MCF 10A (cell line): Measurements from ENCODE around the gene PRKG1. TPM values are rescaled to one million over a fixed set of nuclear protein-coding genes. Genes with fewer than 3 reads are reported as not detected.

ENCODE experiments used
- BruUV-seq: library from RNA; stranded (reverse); fragments of 400-500 nt; replicated peaks from 2 replicates; lab custom pipeline; 2021; lab: Mats Ljungman, UMichigan
- CTCF ChIA-PET: fragments of 300-600 bp; sonication (Branson Sonifier 250); formaldehyde crosslinking; extraction: SDS; loops from one replicate; lab custom pipeline; 2021; ENCODE audit warnings: antibody characterized with exemption, inconsistent platforms; lab: Yijun Ruan, JAX
- POLR2A ChIA-PET: fragments of 300-600, 350-650 bp; sonication (Branson Sonifier 250); formaldehyde crosslinking; extraction: SDS; loops from one replicate; lab custom pipeline; 2020; ENCODE audit warnings: antibody characterized with exemption, inconsistent platforms; lab: Yijun Ruan, JAX
- DNase-seq: peaks from one replicate; pipeline ENCODE4 v3.0.0-alpha.2; 2018; ENCODE audit not compliant: unreplicated experiment
- H3K27ac Mint-ChIP-seq: one replicate; pipeline ENCODE4 v1.8.0; 2022; ENCODE audit warnings: mild to moderate bottlenecking, low read depth, mixed read lengths; ENCODE audit not compliant: unreplicated experiment
- H3K27me3 Mint-ChIP-seq: one replicate; pipeline ENCODE4 v1.8.0; 2022; ENCODE audit warnings: mixed read lengths; ENCODE audit not compliant: insufficient read depth, unreplicated experiment
- H3K36me3 Mint-ChIP-seq: one replicate; pipeline ENCODE4 v1.8.0; 2022; ENCODE audit warnings: mild to moderate bottlenecking, moderate library complexity, mixed read lengths; ENCODE audit not compliant: insufficient read depth, unreplicated experiment
- H3K4me1 Mint-ChIP-seq: one replicate; pipeline ENCODE4 v1.8.0; 2022; ENCODE audit warnings: mixed read lengths; ENCODE audit not compliant: insufficient read depth, unreplicated experiment
- H3K4me3 Mint-ChIP-seq: one replicate; pipeline ENCODE4 v1.8.0; 2022; ENCODE audit warnings: mild to moderate bottlenecking, moderate library complexity, mixed read lengths; ENCODE audit not compliant: unreplicated experiment
- H3K9me3 Mint-ChIP-seq: one replicate; pipeline ENCODE4 v1.8.0; 2022; ENCODE audit warnings: mixed read lengths; ENCODE audit not compliant: unreplicated experiment
- intact Hi-C: fragments of 100-400 bp; cut with micrococcal nuclease; formaldehyde crosslinking; loops from 2 replicates; pipeline ENCODE4 v1.14.1; 2022
- total RNA-seq: library from RNA; stranded (reverse); gene quantifications from 2 replicates; pipeline ENCODE4 v1.2.3, GENCODE V29; 2022
- TF ChIP-seq, protein P1 (sequence below): fragments of 200-600 bp; IDR thresholded peaks from one replicate; pipeline ENCODE4 v1.8.0; 2022; ENCODE audit warnings: antibody characterized with exemption, mild to moderate bottlenecking; ENCODE audit not compliant: unreplicated experiment

Gene PRKG1
- total RNA-seq, 1 experiment from 2014 or later: 0.09 TPM

DNA sequence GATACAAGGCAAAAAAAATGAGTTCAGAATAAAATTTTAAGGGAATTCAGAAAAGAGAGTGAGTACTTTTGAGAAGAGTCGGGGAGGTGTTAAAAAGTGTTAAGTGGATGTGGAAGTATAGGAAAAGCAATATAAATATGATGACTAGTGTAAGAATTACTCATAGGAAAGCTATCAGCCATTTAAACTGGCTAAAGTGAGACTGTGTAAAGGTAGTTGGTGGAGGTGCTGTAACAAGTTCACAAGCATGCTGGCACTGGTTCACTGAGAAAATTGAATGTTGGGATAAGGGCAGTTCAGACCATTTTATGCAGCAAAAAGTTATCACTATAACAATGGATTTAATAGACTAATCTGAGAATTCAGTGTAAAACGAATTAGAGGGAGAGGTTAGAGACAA is 1060.8 kb downstream of the PRKG1 start:
- Mint-ChIP-seq H3K27ac (no peak overlapping the region), H3K4me3 (no peak overlapping the region), H3K9me3 (no peaks in the 10 kb centered on the region), H3K27me3 (peaks cover 21% of the 10 kb centered on the region), H3K4me1 (no peaks in the 10 kb centered on the region), H3K36me3 (no peaks in the 10 kb centered on the region)
- ChIA-PET POLR2A (no interaction called here), CTCF (interaction anchor here (0.9 to 1.3 kb wide), 2 partner anchors 13 to 44 kb away, joined by 3 read pairs; no protein-coding TSS in a partner anchor)
- intact Hi-C loops: no loop called here
- no peak for DNase-seq
- TF ChIP-seq, protein P1, sequence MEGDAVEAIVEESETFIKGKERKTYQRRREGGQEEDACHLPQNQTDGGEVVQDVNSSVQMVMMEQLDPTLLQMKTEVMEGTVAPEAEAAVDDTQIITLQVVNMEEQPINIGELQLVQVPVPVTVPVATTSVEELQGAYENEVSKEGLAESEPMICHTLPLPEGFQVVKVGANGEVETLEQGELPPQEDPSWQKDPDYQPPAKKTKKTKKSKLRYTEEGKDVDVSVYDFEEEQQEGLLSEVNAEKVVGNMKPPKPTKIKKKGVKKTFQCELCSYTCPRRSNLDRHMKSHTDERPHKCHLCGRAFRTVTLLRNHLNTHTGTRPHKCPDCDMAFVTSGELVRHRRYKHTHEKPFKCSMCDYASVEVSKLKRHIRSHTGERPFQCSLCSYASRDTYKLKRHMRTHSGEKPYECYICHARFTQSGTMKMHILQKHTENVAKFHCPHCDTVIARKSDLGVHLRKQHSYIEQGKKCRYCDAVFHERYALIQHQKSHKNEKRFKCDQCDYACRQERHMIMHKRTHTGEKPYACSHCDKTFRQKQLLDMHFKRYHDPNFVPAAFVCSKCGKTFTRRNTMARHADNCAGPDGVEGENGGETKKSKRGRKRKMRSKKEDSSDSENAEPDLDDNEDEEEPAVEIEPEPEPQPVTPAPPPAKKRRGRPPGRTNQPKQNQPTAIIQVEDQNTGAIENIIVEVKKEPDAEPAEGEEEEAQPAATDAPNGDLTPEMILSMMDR: no peak
- no TSS peak for BruUV-seq

DNA sequence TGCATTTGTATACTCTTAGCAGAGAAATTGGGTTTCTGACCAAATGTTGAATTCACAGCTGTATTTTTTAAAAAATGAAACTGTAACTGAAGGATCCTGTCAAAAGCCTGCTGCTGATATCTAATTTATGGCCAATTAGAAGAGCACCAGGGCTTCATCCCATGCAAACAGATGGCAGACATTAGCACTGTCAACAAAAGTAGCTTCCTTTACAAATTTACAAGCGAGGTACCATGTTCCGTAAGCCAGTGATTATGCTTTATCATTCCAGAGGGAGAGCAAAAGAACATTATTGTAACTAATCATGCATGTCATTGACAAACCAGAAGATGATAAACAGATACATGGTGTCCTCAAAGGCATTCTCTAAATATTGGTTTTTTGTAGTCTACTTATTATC is 1062.6 kb downstream of the PRKG1 start:
- H3K4me1 Mint-ChIP-seq: no peaks in the 10 kb centered on the region
- no peak for DNase-seq
- no peak overlapping the region for H3K27ac Mint-ChIP-seq
- no peaks in the 10 kb centered on the region for H3K9me3 Mint-ChIP-seq
- ChIA-PET POLR2A (no interaction called here), CTCF (no interaction called here)
- H3K4me3 Mint-ChIP-seq: no peak overlapping the region
- TF ChIP-seq, protein P1: no peak
- no peaks in the 10 kb centered on the region for H3K36me3 Mint-ChIP-seq
- intact Hi-C loops: no loop called here
- peaks cover 39% of the 10 kb centered on the region for H3K27me3 Mint-ChIP-seq
- BruUV-seq: no TSS peak

DNA sequence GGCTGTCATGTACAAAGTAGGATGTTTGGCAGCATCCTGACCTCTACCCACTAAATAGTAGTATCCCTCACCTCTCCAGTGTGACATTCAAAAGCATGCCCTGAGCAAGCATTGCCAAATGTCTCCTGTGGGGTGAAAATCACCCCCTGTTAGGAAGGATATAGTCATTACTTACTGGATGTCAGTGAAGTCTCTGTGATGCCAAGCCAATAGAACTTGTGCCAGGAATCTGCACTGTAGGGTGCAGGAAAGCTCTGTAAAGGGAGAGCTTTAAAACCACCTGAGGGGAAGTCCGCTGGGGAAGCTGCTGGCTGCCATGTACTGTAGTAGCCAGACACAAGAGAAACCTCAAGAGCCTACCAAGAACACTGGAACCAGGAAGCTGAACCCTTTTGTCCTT is 1069.1 kb downstream of the PRKG1 start:
- BruUV-seq: no TSS peak
- TF ChIP-seq, protein P1: no peak
- intact Hi-C loops: no loop called here
- Mint-ChIP-seq H3K4me1 (no peaks in the 10 kb centered on the region), H3K36me3 (no peaks in the 10 kb centered on the region), H3K4me3 (no peak overlapping the region), H3K27me3 (peaks cover 77% of the 10 kb centered on the region), H3K9me3 (no peaks in the 10 kb centered on the region), H3K27ac (no peak overlapping the region)
- ChIA-PET POLR2A (no interaction called here), CTCF (no interaction called here)
- no peak for DNase-seq

DNA sequence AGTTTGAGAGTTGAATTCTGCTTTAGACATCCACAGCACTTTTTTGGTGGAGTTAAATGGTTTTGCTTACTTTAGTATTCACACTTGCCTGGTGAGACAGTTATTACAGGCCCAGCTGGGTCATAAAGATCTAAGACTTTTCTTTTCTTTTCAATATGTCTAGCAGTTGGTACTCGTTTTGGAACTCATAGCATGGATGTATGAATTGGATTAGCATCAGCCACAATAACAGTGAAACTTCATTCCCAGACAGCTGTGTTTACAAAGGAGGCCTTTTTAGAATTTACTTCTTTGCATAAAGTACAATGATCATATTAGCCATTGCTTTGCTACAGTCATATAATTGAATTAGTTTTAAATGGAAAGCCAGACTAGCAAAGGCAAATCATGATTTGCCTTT is 1071.3 kb downstream of the PRKG1 start:
- Mint-ChIP-seq H3K4me3 (no peak overlapping the region), H3K36me3 (no peaks in the 10 kb centered on the region), H3K27ac (no peak overlapping the region), H3K27me3 (peaks cover 59% of the 10 kb centered on the region), H3K4me1 (no peaks in the 10 kb centered on the region), H3K9me3 (no peaks in the 10 kb centered on the region)
- no TSS peak for BruUV-seq
- DNase-seq: no peak
- intact Hi-C loops: no loop called here
- TF ChIP-seq, protein P1: no peak
- CTCF ChIA-PET: interaction anchor here (0.5 kb wide), 1 partner anchor 24 kb away, joined by 4 read pairs; no protein-coding TSS in a partner anchor
- POLR2A ChIA-PET: interaction anchor here (0.7 kb wide), 1 partner anchor 31 kb away, joined by 3 read pairs; no protein-coding TSS in a partner anchor
